Small intestine (tissue), 7 donors: ENCODE measurements around the gene POLRMT. TPM values are rescaled to one million over a fixed set of nuclear protein-coding genes. Genes with fewer than 3 reads are reported as not detected.

Experiments used
- DNase-seq, 2 donors: peaks; one replicate each; pipeline versions ENCODE4 v3.0.0 to v3.0.0-alpha.2; 2013
- FAIRE-seq: peaks from 2 replicates; lab custom pipeline; 2012; peaks lifted over from hg19 to GRCh38; lab: Jason Lieb, UNC
- H3K27ac ChIP-seq, 3 donors: one replicate each; pipeline ENCODE4 v1.5.1; 2013; ENCODE audit warnings: low read length in 2 of 3, mild to moderate bottlenecking in 2 of 3, control low read depth in 1 of 3, inconsistent platforms in 1 of 3, low read depth in 1 of 3, moderate library complexity in 1 of 3
- H3K27me3 ChIP-seq, 3 donors: one replicate each; pipeline ENCODE4 v1.6.1; 2013; ENCODE audit warnings: low read length in 3 of 3, inconsistent platforms in 1 of 3; ENCODE audit not compliant: control insufficient read depth in 3 of 3, insufficient read depth in 3 of 3
- H3K36me3 ChIP-seq, 3 donors: one replicate each; pipeline ENCODE4 v1.6.1; 2013; ENCODE audit warnings: low read length in 3 of 3, inconsistent platforms in 1 of 3, low read depth in 1 of 3, mild to moderate bottlenecking in 1 of 3, moderate library complexity in 1 of 3; ENCODE audit not compliant: control insufficient read depth in 3 of 3, insufficient read depth in 2 of 3
- H3K4me1 ChIP-seq, 3 donors: one replicate each; pipeline ENCODE4 v1.6.1; 2013; ENCODE audit warnings: low read length in 2 of 3, inconsistent platforms in 1 of 3, low read depth in 1 of 3, mild to moderate bottlenecking in 1 of 3, moderate library complexity in 1 of 3; ENCODE audit not compliant: control insufficient read depth in 3 of 3, insufficient read depth in 2 of 3
- H3K4me3 ChIP-seq, 3 donors: one replicate each; pipeline ENCODE4 v1.5.1; 2013; ENCODE audit warnings: low read length in 3 of 3, control low read depth in 1 of 3, inconsistent platforms in 1 of 3, low read depth in 1 of 3, mild to moderate bottlenecking in 1 of 3, moderate library complexity in 1 of 3
- H3K9me3 ChIP-seq, 2 donors: one replicate each; pipeline ENCODE4 v1.6.1; 2013; ENCODE audit warnings: low read depth in 1 of 2, low read length in 1 of 2; ENCODE audit not compliant: control insufficient read depth in 2 of 2, insufficient read depth in 1 of 2
- WGBS, 3 donors: extraction: QIAGEN DNeasy Blood & Tissue Kit; methylation state at CpG; one replicate each; pipeline ENCODE4 v1.1.7; 2013; 5-methylcytosine and 5-hydroxymethylcytosine counted together
- polyA plus RNA-seq, 4 donors: library from polyadenylated mRNA; stranded (reverse) in 3 of 4; unstranded in 1 of 4; fragments of 200-250 nt in 3 of 4; fragments of 120-200 nt in 1 of 4; gene quantifications; one replicate each; pipeline versions ENCODE4 v1.2.1 to v1.2.3, GENCODE V29; 2013
- donor health status: healthy with polysubstance abuse.
- donor health status: control.
- donor health status: control.
- donor health status: Bipolar disorder and iron deficiency.
- donor health status: healthy.

Gene POLRMT
- polyA plus RNA-seq, 4 donors: 63.0 to 153 (median 86.8) TPM

DNA sequence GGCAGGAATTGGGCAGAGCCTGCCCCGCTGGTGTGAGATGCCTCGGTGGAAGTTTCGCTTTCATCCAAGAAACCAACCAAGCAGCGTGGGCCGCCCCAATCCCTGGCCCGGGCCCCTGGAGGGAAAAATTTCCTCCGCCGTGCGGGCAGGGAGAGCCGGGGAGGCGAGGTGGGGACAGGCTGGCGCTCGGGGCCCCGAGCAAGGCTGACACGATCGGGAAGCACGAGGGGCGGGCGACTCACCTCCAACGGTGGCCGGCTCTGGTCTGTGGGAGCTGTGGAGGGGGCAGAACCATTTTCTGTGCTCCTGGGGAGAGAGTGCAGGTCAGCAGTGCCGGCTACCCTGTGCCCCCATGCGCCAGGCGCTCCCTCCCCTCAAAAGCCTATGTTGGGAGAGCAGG, 18.7 kb upstream of the POLRMT start:
- Histone ChIP-seq H3K27me3 (no peaks in the 10 kb centered on the region), H3K36me3 (peaks cover 28 to 92% (median 30%) of the 10 kb centered on the region in 3 donors), H3K9me3 (no peaks in the 10 kb centered on the region), H3K27ac (no peak overlapping the region), H3K4me1 (peaks cover 0 to 2% (median 0%) of the 10 kb centered on the region in 3 donors), H3K4me3 (no peak overlapping the region)
- DNase-seq (no peak), FAIRE-seq (no peak)
- 87 to 89% (median 89%) methylated on average over 23 to 24 of the region's 24 CpGs for WGBS, 3 donors

DNA sequence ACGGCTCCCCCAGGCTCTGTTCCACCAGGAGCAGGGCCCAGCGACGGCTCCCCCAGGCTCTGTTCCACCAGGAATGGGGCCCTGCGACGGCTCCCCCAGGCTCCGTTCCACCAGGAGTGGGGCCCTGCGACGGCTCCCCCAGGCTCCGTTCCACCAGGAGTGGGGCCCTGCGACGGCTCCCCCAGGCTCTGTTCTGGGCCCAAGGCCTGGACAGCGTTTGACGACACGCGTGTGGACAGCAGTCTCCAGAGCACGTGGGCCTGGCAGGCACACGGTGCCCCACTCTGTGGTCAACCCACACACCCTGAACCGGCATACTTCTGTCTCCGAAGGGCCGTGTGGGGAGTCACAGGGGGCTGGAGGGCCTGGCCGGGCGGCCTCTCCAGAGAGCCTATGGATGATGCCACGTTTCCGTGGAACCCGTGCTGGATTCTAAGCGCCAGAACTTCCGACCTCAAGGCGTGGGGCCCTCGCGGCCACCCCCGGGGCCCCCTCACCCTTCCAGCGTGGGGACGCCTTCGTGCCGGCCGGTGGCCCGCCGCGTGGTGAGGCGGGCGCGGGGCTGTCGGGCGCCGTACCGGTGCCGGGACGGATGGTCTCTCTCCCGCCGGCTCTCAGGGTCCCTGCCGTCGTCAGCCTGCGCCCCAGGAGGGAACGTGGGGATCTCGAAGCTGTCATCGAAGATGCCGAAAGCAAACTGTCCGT, 17.9 kb upstream of the POLRMT start:
- Histone ChIP-seq H3K36me3 (peaks cover 28 to 92% (median 37%) of the 10 kb centered on the region in 3 donors), H3K27me3 (no peaks in the 10 kb centered on the region), H3K27ac (no peak overlapping the region), H3K9me3 (no peaks in the 10 kb centered on the region), H3K4me3 (no peak overlapping the region), H3K4me1 (no peaks in the 10 kb centered on the region)
- WGBS, 3 donors: 93 to 95% (median 95%) methylated on average over 38 to 58 of the region's 58 CpGs
- FAIRE-seq: no peak
- no peak for DNase-seq

DNA sequence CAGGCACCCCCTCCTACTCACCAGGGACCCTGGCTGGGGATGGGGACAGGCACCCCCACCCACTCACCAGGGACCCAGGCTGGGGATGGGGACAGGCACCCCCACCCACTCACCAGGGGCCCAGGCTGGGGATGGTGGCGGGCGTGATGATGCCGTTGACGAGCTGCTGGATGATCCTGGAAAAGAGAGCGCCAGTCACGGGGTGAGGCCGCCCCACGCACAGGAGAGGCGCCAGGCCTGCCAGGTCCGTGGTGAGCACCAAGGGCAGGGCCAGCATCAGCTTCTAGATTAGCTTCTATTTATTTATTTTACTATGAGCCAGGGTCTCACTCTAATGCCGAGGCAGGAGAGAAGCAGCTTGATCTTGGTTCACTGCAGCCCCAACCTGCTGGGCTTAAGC, 16.8 kb upstream of the POLRMT start:
- H3K4me3 ChIP-seq: no peak overlapping the region
- H3K4me1 ChIP-seq: no peaks in the 10 kb centered on the region
- no peak for DNase-seq
- no peaks in the 10 kb centered on the region for H3K9me3 ChIP-seq
- no peaks in the 10 kb centered on the region for H3K27me3 ChIP-seq
- H3K27ac ChIP-seq: no peak overlapping the region
- H3K36me3 ChIP-seq: peaks cover 28 to 90% (median 39%) of the 10 kb centered on the region in 3 donors
- no peak for FAIRE-seq
- WGBS, 3 donors: 86 to 92% (median 92%) methylated on average over 11 of the region's 11 CpGs

DNA sequence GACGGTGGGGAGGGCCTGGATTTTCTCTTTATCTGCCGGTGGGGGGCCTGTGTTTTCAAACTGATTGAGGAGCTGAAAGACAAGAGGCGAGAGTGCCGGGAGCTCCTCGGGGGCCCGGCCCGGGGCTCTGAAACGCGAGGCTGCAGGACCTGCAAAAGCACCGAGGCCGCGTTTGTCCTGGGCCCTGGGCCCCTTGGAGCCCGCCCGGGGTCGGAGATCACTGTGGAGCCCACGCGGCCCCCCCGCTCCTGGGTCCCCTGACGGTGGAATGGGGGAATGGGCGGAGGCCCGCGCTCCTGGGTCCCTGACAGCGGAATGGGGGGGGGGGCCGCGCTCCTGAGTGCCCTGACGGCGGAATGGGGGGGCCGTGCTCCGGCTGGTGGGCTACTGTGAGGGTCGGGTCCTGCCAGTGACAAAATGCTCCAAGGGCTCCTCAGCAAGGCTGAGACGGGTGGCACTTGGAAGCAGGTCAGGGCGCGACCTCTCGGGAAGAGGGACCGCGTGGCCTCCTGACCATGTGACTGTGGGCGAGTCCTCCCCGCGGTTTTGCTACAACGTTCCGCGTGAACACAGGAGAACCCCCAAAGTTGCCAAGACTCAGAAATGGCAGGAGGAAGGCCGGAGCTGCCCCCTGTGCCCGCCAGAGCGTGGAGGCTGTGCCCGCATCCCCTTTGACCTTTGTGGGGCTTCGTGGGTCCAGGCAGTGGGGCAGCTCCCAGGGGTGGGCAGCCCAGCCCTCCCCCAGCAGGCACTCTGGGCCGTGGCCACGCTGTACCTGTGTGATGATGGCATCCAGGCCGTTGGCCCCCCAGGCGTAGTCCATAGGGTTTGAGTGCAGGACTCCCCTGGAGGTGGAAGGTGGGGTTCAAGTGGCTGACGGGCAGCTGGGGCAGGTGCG, 15.8 kb upstream of the POLRMT start:
- Histone ChIP-seq H3K36me3 (peaks cover 28 to 89% (median 39%) of the 10 kb centered on the region in 3 donors), H3K9me3 (no peaks in the 10 kb centered on the region), H3K27me3 (no peaks in the 10 kb centered on the region), H3K4me3 (no peak overlapping the region), H3K4me1 (no peaks in the 10 kb centered on the region), H3K27ac (no peak overlapping the region)
- FAIRE-seq: no peak
- no peak for DNase-seq
- WGBS, 3 donors: 90 to 94% (median 93%) methylated on average over 46 to 53 of the region's 53 CpGs

DNA sequence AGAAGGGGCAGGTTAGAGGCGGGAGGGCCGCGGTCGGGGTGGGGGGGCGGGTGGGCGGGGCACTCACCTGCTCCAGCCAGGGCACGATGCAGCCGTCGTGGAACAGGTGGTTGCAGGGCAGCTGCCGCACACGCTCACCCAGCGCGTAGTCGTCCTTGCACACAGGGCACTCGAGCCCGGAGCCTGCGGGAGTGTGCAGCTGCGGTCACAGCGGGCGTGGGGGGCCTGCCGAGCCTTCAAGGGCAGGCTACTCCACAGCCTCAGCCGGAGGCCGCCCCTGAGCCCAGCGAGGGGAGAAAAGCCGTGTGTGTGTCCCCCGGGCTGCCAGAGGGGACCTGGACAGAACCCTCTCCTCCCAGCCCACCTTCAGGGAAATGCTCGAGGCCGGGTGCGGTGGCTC, 15.0 kb upstream of the POLRMT start:
- FAIRE-seq (no peak), DNase-seq (no peak)
- Histone ChIP-seq H3K9me3 (no peaks in the 10 kb centered on the region), H3K4me1 (no peaks in the 10 kb centered on the region), H3K27me3 (no peaks in the 10 kb centered on the region), H3K36me3 (peaks cover 26 to 87% (median 39%) of the 10 kb centered on the region in 3 donors), H3K4me3 (no peak overlapping the region), H3K27ac (no peak overlapping the region)
- WGBS, 3 donors: 87 to 90% (median 89%) methylated on average over 12 to 29 of the region's 29 CpGs

DNA sequence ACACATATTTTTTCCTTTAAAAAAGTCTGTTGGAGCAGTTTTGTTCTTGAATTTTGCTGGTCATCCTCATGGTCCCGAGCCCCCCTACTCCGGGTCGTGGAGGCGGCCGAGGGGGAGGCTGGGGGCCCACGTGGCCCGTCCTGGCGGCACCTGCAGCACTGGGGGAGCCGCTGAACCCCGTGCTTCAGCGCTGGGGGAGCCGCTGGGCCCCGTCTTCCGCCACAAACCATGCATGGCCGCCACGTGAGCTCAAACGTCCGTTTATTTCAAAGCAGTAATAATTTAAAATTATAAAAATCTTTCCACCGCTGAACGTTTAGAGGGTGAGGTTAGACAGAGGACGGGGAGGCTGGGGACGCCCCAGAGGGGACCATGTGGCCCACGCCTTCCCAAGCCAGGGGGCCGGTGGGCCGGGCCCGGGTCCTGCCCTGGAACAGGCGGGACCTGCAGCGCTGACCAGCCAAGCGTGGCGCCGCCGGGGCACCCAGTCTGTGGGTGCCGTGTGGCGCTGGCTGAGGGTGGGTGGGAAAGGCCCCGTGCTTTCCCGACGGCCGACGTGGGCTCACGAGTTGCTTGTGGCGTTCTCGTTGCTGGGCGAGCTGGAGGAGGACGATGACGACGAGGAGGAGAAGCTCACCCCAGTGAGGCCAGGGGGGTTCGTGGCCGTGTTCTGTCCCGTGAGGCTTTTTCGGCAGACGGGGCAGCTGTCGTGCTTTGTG, 14.4 kb upstream of the POLRMT start:
- no peak overlapping the region for H3K4me3 ChIP-seq
- H3K36me3 ChIP-seq: peaks cover 21 to 84% (median 39%) of the 10 kb centered on the region in 3 donors
- no peaks in the 10 kb centered on the region for H3K9me3 ChIP-seq
- 90 to 93% (median 92%) methylated on average over 52 of the region's 52 CpGs for WGBS, 3 donors
- H3K27ac ChIP-seq: no peak overlapping the region
- FAIRE-seq (no peak), DNase-seq (no peak)
- H3K4me1 ChIP-seq: no peaks in the 10 kb centered on the region
- H3K27me3 ChIP-seq: no peaks in the 10 kb centered on the region

DNA sequence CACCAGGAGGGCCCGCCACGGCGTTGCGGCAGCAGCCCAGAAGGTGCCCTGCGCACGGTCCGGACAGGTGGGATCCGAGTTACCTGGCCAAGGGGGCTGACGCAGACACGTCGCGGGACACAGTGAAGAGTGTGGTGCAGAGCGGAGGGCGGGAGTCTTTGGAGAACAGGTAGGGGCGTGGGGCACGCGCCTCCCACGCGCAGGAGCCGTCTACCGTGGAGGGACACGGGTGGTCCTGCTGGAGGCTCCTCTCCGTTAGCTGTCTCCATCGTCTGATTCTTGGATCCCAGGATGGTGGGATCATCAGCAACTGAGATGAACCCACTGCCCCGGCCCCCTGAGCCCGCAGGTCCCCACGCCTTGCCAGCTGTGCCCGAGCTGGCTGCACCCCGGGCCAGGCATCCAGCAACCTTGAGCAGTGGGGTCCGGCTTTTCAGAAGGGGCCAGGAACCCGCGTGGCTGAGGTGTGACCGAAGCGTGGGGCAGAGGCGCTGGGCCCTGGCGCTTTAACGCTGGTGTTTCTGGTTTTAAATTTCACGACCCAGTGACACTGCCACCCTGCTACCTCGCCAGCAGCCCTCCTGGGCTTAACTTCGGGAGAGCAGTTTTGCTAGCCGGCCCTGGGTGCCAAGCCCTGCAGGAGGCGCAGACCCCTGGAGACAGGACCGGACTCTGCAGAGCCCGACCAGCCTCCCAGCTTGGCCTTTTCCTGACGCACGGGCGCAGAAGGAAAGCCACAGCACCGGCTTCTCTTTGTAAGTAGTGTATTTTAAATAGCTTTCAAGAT, 13.6 kb upstream of the POLRMT start:
- H3K9me3 ChIP-seq: no peaks in the 10 kb centered on the region
- no peaks in the 10 kb centered on the region for H3K4me1 ChIP-seq
- FAIRE-seq: no peak
- no peak overlapping the region for H3K4me3 ChIP-seq
- DNase-seq: no peak
- WGBS, 3 donors: 94 to 95% (median 94%) methylated on average over 47 to 48 of the region's 48 CpGs
- no peaks in the 10 kb centered on the region for H3K27me3 ChIP-seq
- H3K36me3 ChIP-seq: peaks cover 15 to 77% (median 36%) of the 10 kb centered on the region in 3 donors
- H3K27ac ChIP-seq: no peak overlapping the region
